ENCODE data around the gene RNF126.
A peak's percentile ranks its signal among the peaks of the same experiment; 100 is the strongest.
"Not testable (repeated sequence)": the region's sequence is repeated elsewhere in the genome, so short reads cannot be mapped to it uniquely, and the experiment has no call there.

RNF126 gene

DNA sequence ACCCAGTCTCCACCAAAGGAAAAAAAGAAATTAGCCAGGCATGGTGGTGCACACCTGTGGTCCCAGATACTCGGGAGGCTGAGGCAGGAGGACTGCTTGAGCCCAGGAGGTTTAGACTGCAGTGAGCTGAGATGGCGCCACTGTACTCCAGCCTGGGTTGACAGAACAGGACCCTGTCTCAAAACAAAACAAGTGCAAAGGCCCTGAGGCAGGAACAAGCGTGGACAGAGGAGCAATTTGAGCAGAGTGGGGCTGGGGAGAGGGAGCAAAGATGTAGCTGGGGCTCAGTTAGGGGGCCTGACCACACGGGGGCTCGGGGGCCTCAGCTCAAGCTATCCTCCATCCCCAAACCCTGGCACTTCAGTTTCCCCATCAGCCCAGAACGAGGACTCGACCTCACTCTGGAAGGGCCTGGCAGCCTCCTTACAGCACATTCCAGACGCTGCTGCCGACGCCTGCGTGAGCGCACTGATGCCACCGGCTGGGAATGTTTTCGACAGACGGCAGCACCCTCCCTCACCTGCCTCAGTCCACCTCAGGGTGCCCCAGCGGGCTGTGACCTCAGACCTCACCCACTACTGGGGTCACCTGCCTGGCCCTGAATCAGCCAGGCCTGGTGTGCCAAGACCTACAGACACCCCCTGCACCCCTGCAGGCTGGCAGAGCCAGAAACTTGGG, 27.9 kb downstream of the RNF126 start:
- Mint-ChIP-seq H3K27me3 (peaks cover 4% of the 10 kb centered on the region), H3K4me3 (no peak overlapping the region)
- no peak for ATAC-seq

DNA sequence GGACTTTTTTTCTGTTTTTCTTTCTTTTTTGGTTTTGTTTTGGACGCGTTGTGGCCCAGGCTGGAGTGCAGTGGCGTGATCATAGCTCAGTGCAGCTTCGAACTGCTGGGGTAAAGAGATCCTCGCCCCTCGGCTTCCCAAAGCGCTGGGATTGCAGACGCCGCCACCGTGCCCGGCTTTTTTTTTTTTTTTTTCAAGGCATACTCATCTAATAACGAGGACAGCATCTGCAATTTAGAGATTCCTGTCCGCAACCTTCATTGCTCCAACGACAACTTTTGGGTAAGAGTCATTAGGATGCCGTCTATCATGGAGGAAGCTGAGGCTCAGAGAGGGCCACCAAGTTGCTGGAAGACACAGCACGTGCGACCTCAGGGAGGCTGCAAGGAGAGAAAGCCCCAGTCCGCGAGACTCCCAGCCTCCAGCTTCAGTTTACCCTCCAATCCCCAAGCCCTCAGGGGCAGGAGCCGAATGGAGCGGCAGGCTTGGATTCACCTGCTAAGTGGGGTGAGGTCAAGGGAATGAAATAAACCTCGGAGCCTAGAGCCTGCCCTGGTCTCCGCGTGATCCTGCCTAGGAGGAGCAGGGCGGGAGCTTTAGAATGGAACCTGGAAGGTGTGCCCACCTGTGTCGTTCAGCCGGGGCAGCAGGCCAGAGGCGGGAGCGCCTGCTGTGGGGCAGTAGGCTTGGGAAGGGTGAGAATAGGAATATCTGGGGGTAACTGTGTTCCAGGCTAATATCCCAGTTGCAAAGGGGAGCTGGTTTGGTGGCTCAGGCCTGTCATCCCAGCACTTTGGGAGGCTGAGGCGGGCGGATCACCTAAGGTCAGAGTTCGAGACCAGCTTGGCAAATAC, 29.0 kb downstream of the RNF126 start:
- peak overlapping the region; percentile 95 for H3K27ac Mint-ChIP-seq
- peaks cover 2% of the 10 kb centered on the region for H3K27me3 Mint-ChIP-seq
- H3K9me3 Mint-ChIP-seq, result no peaks in the 10 kb centered on the region
- DNase-seq (no peak), ATAC-seq (no peak)
- H3K36me3 Mint-ChIP-seq (ENCODE audit: low read depth), result peaks cover 16% of the 10 kb centered on the region
- H3K4me1 Mint-ChIP-seq, result peaks cover 38% of the 10 kb centered on the region
- peak overlapping the region; percentile 98 for H3K4me3 Mint-ChIP-seq

More for the DNA sequence above, 27.9 kb downstream of the RNF126 start:
- H3K27ac Mint-ChIP-seq, result no peak overlapping the region
- no peaks in the 10 kb centered on the region for H3K9me3 Mint-ChIP-seq
- peaks cover 42% of the 10 kb centered on the region for H3K4me1 Mint-ChIP-seq
- no peak for DNase-seq
- peaks cover 11% of the 10 kb centered on the region for H3K36me3 Mint-ChIP-seq (ENCODE audit: low read depth)

DNA sequence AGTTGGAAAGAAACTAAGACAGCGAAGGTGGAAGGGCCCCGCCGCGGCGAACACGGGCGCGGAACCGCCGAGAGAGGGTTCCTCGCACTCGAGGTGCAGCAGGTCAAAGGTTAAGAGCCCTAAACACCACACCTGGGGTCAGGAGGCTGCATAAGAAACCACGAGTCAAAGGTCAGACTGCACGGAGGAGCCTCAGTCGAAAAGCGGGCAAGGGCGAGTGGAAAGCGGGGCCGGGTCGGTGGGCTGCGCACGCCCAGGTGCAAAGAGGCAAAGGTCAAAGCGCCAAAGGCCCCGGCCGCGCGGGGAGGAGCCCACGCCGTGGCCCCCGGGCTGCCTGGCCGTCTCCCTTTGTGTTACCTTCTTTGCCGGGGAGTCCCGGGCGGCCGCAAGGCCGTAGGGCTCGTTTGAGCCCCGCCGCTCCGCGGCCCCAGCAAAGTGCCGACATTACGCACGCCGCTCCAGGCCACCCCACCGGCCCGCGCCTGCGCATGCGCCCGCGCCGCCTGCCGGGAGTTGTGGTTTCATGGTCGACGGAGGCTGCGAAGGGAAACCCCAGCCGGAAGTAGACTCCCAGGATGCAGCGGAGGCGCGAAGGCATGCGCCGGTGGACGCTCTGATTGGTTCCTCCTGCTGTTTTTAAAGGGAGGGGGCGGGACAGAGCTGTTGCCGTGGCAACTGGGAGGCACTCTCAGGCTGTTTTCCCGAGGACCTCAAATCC, 29.8 kb downstream of the RNF126 start, which contains the start of gene POLRMT:
Gene POLRMT (minus strand): TSS at position 470 of the 718 bp plus-strand sequence. CDS start 25 bp downstream, at position 445.
- peaks cover 2% of the 10 kb centered on the region for H3K27me3 Mint-ChIP-seq
- peak; percentile 96 for DNase-seq
- peak within 1 kb of the TSS; percentile 98 for H3K4me3 Mint-ChIP-seq
- no peaks in the 10 kb centered on the region for H3K9me3 Mint-ChIP-seq
- peak within 1 kb of the TSS; percentile 95 for H3K27ac Mint-ChIP-seq
- peaks cover 39% of the 10 kb centered on the region for H3K4me1 Mint-ChIP-seq
- ATAC-seq, result peak; percentile 93
- peaks cover 23% of the 10 kb centered on the region for H3K36me3 Mint-ChIP-seq (ENCODE audit: low read depth)

DNA sequence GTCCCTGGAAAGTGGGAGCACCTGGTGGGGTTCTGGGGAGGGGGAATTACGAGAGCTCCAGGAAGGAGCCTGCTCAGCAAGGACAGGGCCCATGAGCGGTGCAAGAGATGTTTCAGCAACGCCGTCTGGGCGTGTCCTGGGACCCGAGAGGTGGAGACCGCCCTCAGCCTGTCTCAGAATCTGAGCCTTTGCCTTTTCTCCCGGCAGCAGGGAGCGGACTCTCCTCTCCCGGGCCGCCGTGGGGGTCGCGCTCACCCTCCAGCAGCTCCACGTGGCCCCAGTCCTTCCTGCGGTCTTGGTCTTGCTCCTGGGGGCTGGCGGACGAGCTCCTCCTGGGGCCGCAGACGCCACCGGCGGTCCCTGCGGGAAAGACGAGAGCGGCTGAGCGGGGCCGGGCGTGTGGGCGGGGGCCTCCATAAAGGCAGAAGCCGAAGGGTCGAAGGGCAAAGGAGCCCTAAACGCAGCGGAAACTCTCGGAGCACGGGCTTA, 30.4 kb downstream of the RNF126 start:
- peak; percentile 53 for ATAC-seq
- Mint-ChIP-seq H3K4me3 (peak overlapping the region; percentile 98), H3K27ac (peak overlapping the region; percentile 95), H3K4me1 (peaks cover 39% of the 10 kb centered on the region), H3K9me3 (no peaks in the 10 kb centered on the region), H3K27me3 (peaks cover 2% of the 10 kb centered on the region), H3K36me3 (ENCODE audit: low read depth) (peaks cover 24% of the 10 kb centered on the region)
- peak; percentile 68 for DNase-seq

DNA sequence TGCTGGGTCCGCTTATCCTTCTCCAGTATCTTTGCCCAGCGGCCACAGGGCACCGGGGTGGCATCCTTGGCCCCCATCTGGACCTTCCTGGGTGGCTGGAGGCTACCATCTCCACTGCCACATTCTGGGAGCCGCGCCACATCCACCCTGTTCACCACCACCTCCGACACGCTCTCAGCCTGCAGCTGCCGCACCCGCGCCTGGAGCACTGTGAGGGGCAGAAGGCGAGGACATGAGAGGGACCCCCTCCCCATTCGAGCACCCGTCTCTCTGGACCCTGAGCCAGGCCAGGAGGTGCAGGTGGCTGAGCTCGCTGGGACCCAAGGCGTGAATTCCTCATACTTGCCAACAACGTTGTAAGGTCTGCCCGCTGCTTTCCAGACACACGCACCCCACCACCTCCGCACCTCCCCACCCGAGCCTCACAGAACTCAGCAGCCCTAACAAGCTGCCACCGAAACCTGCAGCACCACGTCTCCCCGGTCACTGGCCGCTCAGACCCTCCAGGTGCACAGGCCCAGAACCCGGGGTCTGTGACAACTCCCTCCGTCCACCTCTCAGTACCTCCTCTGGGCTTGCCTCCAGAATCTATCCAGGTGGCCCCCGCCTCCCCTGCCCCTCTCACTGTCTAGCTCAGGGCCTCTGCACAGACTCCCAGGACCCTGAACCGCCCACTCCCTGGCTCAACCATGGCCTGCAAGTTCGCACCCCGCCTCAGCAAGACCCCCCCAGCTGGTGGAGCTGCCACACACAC, 32.9 kb downstream of the RNF126 start:
- no peak for ATAC-seq
- H3K27me3 Mint-ChIP-seq, result peaks cover 2% of the 10 kb centered on the region
- no peak overlapping the region for H3K27ac Mint-ChIP-seq

DNA sequence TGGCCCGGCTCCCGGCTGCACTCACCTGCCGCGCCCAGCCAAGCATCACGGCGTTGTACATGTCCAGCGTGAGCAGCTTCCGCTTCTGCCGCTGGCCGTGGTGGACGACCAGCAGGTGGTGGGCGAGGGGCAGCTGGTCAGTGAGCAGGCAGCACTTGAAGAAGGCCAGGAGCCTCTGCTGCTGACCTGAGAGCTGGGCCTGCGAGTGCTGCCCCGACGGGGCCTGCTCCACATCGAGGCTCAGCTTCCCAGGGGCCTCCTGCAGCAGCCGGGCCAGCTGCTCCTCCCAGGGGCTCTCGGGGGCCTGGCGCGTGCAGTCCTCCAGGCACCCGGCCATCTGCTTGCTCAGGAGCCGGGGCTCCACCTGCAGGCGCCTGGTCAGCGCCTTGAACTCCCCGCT, 33.5 kb downstream of the RNF126 start:
- not testable (repeated sequence) for H3K27ac Mint-ChIP-seq, DNase-seq, H3K4me3 Mint-ChIP-seq, ATAC-seq, H3K9me3 Mint-ChIP-seq, H3K27me3 Mint-ChIP-seq
- Mint-ChIP-seq H3K4me1 (peaks cover 36% of the 10 kb centered on the region), H3K36me3 (ENCODE audit: low read depth) (peaks cover 30% of the 10 kb centered on the region)

More for the DNA sequence above, 32.9 kb downstream of the RNF126 start:
- peaks cover 36% of the 10 kb centered on the region for H3K4me1 Mint-ChIP-seq
- H3K9me3 Mint-ChIP-seq, result no peaks in the 10 kb centered on the region
- peaks cover 29% of the 10 kb centered on the region for H3K36me3 Mint-ChIP-seq (ENCODE audit: low read depth)
- no peak overlapping the region for H3K4me3 Mint-ChIP-seq
- DNase-seq, result no peak

DNA sequence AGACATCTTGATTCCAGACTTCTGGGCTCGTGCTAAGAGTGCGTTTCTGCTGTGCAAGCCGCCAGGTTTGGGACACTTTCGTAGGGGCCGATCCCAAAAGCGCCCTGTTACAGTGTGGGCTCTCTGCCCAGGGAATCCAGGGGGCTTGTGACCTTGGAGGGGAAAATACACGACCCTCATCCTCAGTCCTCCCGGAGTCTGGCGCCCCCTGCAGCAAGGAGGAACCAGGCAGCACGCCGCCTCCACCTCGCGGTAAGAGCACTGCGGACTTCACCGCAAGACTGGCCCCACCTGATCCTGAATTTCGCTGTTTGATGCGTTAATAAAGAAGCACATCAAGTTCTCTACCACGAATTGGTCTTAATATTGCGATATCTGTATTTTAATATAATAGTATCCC, 34.8 kb downstream of the RNF126 start:
- ATAC-seq, result no peak
- no peak for DNase-seq
- Mint-ChIP-seq H3K4me3 (no peak overlapping the region), H3K27me3 (no peaks in the 10 kb centered on the region), H3K36me3 (ENCODE audit: low read depth) (peaks cover 33% of the 10 kb centered on the region), H3K27ac (no peak overlapping the region), H3K4me1 (peaks cover 26% of the 10 kb centered on the region), H3K9me3 (no peaks in the 10 kb centered on the region)

DNA sequence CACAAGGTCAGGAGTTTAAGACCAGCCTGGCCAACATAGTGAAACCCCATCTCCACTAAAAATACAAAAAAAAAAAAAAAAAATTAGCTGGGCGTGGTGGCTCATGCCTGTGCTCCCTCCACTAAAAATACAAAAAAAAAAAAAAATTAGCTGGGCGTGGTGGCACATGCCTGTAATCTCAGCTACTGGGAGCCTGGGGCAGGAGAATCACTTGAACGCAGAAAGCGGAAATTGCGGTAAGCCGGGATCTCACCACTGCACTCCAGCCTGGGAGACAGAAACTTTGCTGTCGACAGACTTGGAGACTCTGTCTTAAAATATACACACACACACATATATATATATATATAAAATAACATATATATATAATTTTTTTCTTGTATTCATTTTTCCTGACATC, 36.4 kb downstream of the RNF126 start:
- not testable (repeated sequence) for H3K27me3 Mint-ChIP-seq, H3K4me3 Mint-ChIP-seq, ATAC-seq, H3K9me3 Mint-ChIP-seq, DNase-seq, H3K27ac Mint-ChIP-seq
- Mint-ChIP-seq H3K36me3 (ENCODE audit: low read depth) (peaks cover 30% of the 10 kb centered on the region), H3K4me1 (peaks cover 12% of the 10 kb centered on the region)

DNA sequence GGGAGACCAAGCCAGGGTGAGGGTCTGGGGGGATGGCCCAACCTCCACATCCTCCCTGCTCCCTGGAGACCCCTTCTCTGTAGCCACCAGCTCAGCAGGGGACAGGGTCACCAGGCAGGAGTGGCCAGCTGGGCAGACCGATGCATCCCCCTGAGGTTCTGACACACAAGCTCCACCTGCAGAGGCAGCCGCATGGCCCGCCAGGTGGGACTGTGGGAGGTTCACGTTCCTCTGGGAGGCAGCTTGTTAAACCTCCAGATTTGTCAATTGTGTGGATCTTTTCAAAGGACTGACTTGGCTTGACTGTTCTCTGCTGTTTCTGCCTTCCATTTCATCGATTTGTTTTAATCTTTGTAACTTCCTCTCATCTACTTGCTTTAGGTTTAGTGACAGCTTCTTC, 37.8 kb downstream of the RNF126 start:
- no peak for DNase-seq
- Mint-ChIP-seq H3K4me1 (peaks cover 4% of the 10 kb centered on the region), H3K27me3 (no peaks in the 10 kb centered on the region), H3K36me3 (ENCODE audit: low read depth) (peaks cover 23% of the 10 kb centered on the region), H3K9me3 (no peaks in the 10 kb centered on the region), H3K4me3 (no peak overlapping the region), H3K27ac (no peak overlapping the region)
- ATAC-seq, result no peak

DNA sequence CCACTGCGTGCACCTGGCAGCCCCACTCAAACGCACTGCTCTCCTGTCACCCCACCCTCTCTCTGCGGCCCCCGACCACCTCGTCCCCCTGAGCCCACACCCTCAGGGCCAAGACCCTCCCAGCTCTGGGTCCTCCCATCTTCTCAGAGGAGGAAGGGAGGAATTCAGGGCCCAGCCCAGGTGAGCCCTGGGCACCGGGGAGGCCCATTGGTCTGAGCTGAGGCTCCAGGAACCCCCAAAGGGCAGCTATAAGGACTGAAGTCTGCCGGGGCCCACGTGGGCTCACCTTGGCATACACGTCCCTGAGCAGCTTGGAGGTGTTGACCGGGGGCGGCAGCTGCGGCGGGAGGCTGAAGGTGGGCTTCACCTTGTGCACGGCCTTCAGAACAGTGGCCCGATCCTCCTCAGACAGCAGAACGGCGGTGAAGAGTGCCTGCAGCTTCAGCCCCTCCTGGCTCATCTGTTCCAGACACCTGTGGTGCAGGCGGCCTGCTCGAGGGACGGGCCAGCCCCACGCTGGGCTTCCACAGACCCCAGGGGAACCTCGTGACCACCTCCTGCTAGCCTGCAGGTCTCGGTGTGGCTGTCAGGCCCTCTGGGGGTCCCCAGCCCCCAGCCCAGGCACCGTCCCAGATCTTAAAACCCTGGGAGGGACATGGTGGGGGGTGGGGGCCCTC, 38.4 kb downstream of the RNF126 start:
- ATAC-seq, result peak; percentile 8
- Mint-ChIP-seq H3K36me3 (ENCODE audit: low read depth) (peaks cover 20% of the 10 kb centered on the region), H3K27ac (no peak overlapping the region), H3K4me1 (peaks cover 3% of the 10 kb centered on the region), H3K27me3 (no peaks in the 10 kb centered on the region), H3K9me3 (no peaks in the 10 kb centered on the region), H3K4me3 (no peak overlapping the region)
- DNase-seq, result no peak

DNA sequence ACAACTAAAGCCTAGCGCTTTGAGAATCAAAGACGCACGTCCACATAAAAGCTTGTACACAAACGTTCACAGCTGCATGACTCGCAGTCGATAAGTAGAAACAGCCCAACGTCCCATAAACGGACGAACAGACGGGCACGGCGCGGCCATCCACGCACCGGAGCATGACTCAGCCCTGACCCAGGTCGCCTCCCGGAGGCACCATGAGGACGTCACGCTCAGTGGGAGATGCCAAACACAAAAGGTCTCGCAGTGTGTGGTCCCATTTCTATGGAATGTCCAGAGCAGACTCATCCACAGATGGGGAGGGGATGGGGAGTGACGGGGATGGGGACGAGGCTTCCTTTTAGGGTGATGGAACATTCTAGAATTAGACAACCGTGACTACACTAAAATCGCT, 39.0 kb downstream of the RNF126 start:
- Mint-ChIP-seq H3K9me3 (no peaks in the 10 kb centered on the region), H3K27me3 (no peaks in the 10 kb centered on the region), H3K4me3 (no peak overlapping the region), H3K27ac (no peak overlapping the region), H3K36me3 (ENCODE audit: low read depth) (peaks cover 19% of the 10 kb centered on the region), H3K4me1 (peaks cover 2% of the 10 kb centered on the region)
- DNase-seq (no peak), ATAC-seq (no peak)

DNA sequence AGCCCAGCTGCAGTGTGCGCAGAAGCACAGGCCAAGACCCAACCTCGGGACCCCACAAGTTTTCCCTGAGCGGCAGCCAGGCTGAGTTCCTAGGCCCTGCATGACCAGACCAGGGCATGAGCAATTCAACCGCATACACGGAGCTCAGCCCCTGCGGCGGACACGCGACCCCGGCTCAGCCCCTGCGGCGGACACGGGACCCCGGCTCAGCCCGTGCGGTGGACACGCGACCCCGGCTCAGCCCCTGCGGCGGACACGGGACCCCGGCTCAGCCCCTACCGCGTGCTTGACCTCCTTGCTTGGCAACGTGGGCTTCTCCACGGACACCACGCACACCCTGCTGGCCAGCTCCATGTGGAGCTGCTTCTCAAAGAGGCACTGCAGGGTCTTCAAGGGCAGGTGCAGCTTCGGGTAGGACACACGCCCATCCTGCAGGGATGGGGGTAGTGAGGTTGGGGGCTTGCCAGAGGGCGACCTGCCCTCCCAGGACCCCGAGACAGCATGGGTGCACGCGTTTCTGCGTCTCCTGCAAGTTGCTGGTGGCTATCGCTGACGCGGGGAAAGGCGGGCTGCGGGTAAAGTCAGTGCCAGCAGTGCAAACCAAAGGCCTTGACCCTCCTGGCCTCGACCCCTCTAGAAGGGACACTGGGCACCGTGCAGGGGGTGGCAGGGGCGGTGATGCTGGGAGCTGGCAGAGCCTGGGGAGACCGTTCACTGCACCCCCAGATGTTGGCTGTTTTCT, 39.7 kb downstream of the RNF126 start:
- H3K9me3 Mint-ChIP-seq, result no peaks in the 10 kb centered on the region
- DNase-seq (no peak), ATAC-seq (no peak)
- no peak overlapping the region for H3K4me3 Mint-ChIP-seq
- no peaks in the 10 kb centered on the region for H3K4me1 Mint-ChIP-seq
- H3K27me3 Mint-ChIP-seq, result no peaks in the 10 kb centered on the region
- H3K36me3 Mint-ChIP-seq (ENCODE audit: low read depth), result peaks cover 16% of the 10 kb centered on the region
- H3K27ac Mint-ChIP-seq, result no peak overlapping the region

DNA sequence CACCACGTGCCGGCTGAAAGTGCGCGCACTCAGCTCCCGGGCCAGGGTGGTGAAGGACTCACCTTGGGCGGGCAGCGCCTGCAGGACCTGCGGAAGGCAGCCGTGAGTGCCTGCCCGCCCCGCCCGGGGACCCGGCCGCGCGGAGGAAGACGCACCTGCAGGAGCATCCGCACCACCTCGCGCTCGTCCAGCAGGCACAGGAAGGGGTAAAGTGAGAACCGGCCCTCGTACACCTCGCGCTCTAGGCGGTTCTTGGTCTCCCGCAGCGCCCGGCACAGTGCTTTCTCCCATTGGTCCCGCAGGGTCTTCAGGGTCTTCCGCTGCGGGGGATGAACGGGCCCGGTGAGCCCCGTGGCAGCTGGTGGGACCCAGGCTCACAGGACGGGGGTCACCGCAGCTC, 40.3 kb downstream of the RNF126 start:
- no peak for ATAC-seq
- Mint-ChIP-seq H3K4me1 (no peaks in the 10 kb centered on the region), H3K4me3 (no peak overlapping the region), H3K27me3 (no peaks in the 10 kb centered on the region), H3K9me3 (no peaks in the 10 kb centered on the region), H3K27ac (no peak overlapping the region), H3K36me3 (ENCODE audit: low read depth) (peaks cover 14% of the 10 kb centered on the region)
- no peak for DNase-seq

Data from activated naive CD8-positive, alpha-beta T cell treated with anti-CD3 and anti-CD28 coated beads, Interleukin-2, amount 50 U/mL, for 24 hours (primary cell).